Activated T-cell treated with anti-CD3 and anti-CD28 coated beads for 1 hour (primary cell): Measurements from ENCODE around the gene MRPL41.
"Not testable (repeated sequence)": the region's sequence is repeated elsewhere in the genome, so short reads cannot be mapped to it uniquely, and the experiment has no call there.

Source experiments
- DNase-seq: peaks from one replicate; pipeline ENCODE4 v3.0.0-alpha.2; 2020; ENCODE audit warnings: low read depth

MRPL41 gene

GRCh38 chr9:137553654-137554053 is 2.0 kb downstream of the MRPL41 start:
- not testable (repeated sequence) for DNase-seq

GRCh38 chr9:137554349-137554748 is 2.7 kb downstream of the MRPL41 start:
- no peak for DNase-seq

GRCh38 chr9:137555179-137555578 is 3.5 kb downstream of the MRPL41 start:
- no peak for DNase-seq

- DNase-seq = no peak
These were observed 4.6 kb downstream of the MRPL41 start for GRCh38 chr9:137556069-137556838.

- DNase-seq = no peak
These were observed 6.4 kb downstream of the MRPL41 start for GRCh38 chr9:137558127-137558526.

- DNase-seq = no peak
These were observed 12.5 kb downstream of the MRPL41 start for GRCh38 chr9:137564134-137564533.

GRCh38 chr9:137564817-137565411 is 13.2 kb downstream of the MRPL41 start:
- DNase-seq = no peak

- not testable (repeated sequence) for DNase-seq
These were observed 16.8 kb downstream of the MRPL41 start for GRCh38 chr9:137568445-137568844.

- DNase-seq = no peak
These were observed 18.0 kb downstream of the MRPL41 start for GRCh38 chr9:137569609-137570203.

GRCh38 chr9:137570566-137570965 is 18.9 kb downstream of the MRPL41 start:
- no peak for DNase-seq

- no peak for DNase-seq
These were observed 22.5 kb downstream of the MRPL41 start for GRCh38 chr9:137574192-137574591.

GRCh38 chr9:137575364-137575715 is 23.7 kb downstream of the MRPL41 start:
- DNase-seq = no peak

GRCh38 chr9:137575716-137576411 is 24.2 kb downstream of the MRPL41 start:
- DNase-seq = no peak

- DNase-seq = peak; percentile 97
These were observed 27.0 kb downstream of the MRPL41 start, which contains the start of gene DPH7 for GRCh38 chr9:137578518-137579258. TSS of gene DPH7 (minus strand) at chr9:137578925. CDS start at chr9:137578777, 148 bp downstream.

GRCh38 chr9:137579259-137579604 is 27.6 kb downstream of the MRPL41 start:
- no peak for DNase-seq

- no peak for DNase-seq
These were observed 28.7 kb downstream of the MRPL41 start for GRCh38 chr9:137580209-137580953.

GRCh38 chr9:137580954-137581322 is 29.3 kb downstream of the MRPL41 start:
- DNase-seq = no peak

GRCh38 chr9:137581361-137582285 is 29.9 kb downstream of the MRPL41 start:
- DNase-seq = no peak

GRCh38 chr9:137582286-137582860 is 30.7 kb downstream of the MRPL41 start:
- no peak for DNase-seq

GRCh38 chr9:137583347-137583746 is 31.7 kb downstream of the MRPL41 start:
- no peak for DNase-seq
